Loucy (cell line): ENCODE measurements around the gene SNX5.

Experiments
- EZH2phosphoT487 ChIP-seq: fragments of 200-600 bp; IDR thresholded peaks from 2 replicates; pipeline ENCODE4 v1.6.1; 2018; ENCODE audit warnings: antibody characterized with exemption, mild to moderate bottlenecking, moderate library complexity, borderline replicate concordance
- TF ChIP-seq, protein P1 (sequence below): fragments of 200-600 bp; sonication (generic); conservative IDR thresholded peaks from 2 replicates; pipeline ENCODE4 v1.5.1; 2014; ENCODE audit warnings: mild to moderate bottlenecking, antibody characterized with exemption, low read length

DNA sequence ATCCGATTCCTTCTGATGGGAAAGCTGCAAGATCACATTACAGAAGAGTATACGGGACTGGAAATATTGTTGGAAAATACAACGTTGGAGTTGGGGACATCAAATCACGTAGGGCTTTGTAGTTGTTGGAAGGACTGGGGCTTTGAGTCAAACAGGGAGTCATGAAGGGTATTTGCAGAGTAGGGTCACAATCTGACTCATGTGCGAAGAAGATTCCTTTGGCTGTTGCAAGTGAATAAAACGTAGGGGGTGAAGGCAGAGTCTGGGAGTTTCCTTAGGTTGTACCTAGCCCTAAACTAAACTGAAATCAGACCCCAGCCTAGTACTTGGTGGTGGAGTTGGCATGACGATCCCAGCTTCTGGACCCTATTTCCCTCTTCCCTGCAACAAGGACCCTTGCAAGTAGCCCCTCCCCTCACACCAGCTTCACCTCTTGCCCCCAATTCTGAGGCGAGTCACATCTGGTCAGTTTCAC lies 32.3 kb downstream of the SNX5 start:
- TF ChIP-seq, protein P1, sequence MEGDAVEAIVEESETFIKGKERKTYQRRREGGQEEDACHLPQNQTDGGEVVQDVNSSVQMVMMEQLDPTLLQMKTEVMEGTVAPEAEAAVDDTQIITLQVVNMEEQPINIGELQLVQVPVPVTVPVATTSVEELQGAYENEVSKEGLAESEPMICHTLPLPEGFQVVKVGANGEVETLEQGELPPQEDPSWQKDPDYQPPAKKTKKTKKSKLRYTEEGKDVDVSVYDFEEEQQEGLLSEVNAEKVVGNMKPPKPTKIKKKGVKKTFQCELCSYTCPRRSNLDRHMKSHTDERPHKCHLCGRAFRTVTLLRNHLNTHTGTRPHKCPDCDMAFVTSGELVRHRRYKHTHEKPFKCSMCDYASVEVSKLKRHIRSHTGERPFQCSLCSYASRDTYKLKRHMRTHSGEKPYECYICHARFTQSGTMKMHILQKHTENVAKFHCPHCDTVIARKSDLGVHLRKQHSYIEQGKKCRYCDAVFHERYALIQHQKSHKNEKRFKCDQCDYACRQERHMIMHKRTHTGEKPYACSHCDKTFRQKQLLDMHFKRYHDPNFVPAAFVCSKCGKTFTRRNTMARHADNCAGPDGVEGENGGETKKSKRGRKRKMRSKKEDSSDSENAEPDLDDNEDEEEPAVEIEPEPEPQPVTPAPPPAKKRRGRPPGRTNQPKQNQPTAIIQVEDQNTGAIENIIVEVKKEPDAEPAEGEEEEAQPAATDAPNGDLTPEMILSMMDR: no peak
- TF ChIP-seq EZH2phosphoT487: no peak
